ENCODE measurements around the gene MGA. TPM values are rescaled to one million over a fixed set of nuclear protein-coding genes. Genes with fewer than 3 reads are reported as not detected.

MGA gene
- total and polyA plus RNA-seq, 2 experiments from 2014 or later: 10.9 to 39.6 TPM

- H3K36me3 ChIP-seq (replicated peaks; ENCODE audit: insufficient read depth, low read depth): no peaks in the 10 kb centered on the region
- WGBS (ENCODE audit: low lambda C conversion rate, missing lambda C conversion rate): 74% methylated on average over 3 of the region's 3 CpGs
- H3K4me2 ChIP-seq: no peak overlapping the region
Observed at GRCh38 chr15:41653760-41654159, 6.4 kb upstream of the MGA start.

DNA sequence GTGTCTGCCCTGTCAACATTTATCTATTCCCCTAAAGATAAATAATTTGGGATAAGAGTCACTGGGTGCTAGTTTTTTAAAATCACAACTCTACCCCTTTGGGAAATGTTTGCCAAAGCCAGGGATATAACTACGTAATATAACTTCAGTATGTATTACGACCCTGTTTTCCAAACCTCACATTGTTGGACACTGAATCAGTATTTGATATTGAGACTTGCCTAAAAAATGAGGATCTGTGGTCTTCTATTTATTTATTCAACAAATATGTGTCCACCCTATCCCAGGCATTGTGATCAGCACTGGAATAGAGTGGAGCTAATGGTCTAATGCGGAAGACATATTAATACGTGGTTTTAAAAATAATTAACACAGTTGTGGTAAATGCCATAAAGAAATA lies 4.5 kb upstream of the MGA start:
- Histone ChIP-seq H3K79me2 (peaks cover 13% of the 10 kb centered on the region), H3K36me3 (replicated peaks; ENCODE audit: insufficient read depth, low read depth) (no peaks in the 10 kb centered on the region), H3K9me3 (ENCODE audit: low read depth) (no peaks in the 10 kb centered on the region), H2AFZ (no peak overlapping the region), H3K4me3 (no peak overlapping the region), H3K27me3 (no peaks in the 10 kb centered on the region), H4K20me1 (ENCODE audit: insufficient read depth, poor library complexity, severe bottlenecking) (no peaks in the 10 kb centered on the region), H3K4me1 (ENCODE audit: insufficient read depth) (no peaks in the 10 kb centered on the region), H3K4me2 (no peak overlapping the region), H3K9me2 (replicated peaks; ENCODE audit: insufficient read depth) (no peaks in the 10 kb centered on the region), H3K27ac (no peak overlapping the region)
- TF ChIP-seq, protein P1, sequence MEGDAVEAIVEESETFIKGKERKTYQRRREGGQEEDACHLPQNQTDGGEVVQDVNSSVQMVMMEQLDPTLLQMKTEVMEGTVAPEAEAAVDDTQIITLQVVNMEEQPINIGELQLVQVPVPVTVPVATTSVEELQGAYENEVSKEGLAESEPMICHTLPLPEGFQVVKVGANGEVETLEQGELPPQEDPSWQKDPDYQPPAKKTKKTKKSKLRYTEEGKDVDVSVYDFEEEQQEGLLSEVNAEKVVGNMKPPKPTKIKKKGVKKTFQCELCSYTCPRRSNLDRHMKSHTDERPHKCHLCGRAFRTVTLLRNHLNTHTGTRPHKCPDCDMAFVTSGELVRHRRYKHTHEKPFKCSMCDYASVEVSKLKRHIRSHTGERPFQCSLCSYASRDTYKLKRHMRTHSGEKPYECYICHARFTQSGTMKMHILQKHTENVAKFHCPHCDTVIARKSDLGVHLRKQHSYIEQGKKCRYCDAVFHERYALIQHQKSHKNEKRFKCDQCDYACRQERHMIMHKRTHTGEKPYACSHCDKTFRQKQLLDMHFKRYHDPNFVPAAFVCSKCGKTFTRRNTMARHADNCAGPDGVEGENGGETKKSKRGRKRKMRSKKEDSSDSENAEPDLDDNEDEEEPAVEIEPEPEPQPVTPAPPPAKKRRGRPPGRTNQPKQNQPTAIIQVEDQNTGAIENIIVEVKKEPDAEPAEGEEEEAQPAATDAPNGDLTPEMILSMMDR (IDR thresholded peaks at IDR 0.05; ENCODE audit: poor library complexity): no peak
- TF ChIP-seq EZH2phosphoT487 (IDR thresholded peaks at IDR 0.05; ENCODE audit: low read depth, severe bottlenecking, unreplicated experiment): no peak
- no peak for DNase-seq (ENCODE audit: low spot score)
- 97% methylated on average over 4 of the region's 4 CpGs for WGBS (ENCODE audit: low lambda C conversion rate, missing lambda C conversion rate)

More at GRCh38 chr15:41653760-41654159, 6.4 kb upstream of the MGA start:
- Histone ChIP-seq H3K4me3 (no peak overlapping the region), H3K9me2 (replicated peaks; ENCODE audit: insufficient read depth) (no peaks in the 10 kb centered on the region), H3K27me3 (no peaks in the 10 kb centered on the region), H3K4me1 (ENCODE audit: insufficient read depth) (no peaks in the 10 kb centered on the region), H3K27ac (no peak overlapping the region), H2AFZ (no peak overlapping the region), H3K79me2 (peaks cover 21% of the 10 kb centered on the region), H3K9me3 (ENCODE audit: low read depth) (no peaks in the 10 kb centered on the region), H4K20me1 (ENCODE audit: insufficient read depth, poor library complexity, severe bottlenecking) (no peaks in the 10 kb centered on the region)
- no peak for DNase-seq (ENCODE audit: low spot score)
- TF ChIP-seq EZH2phosphoT487 (IDR thresholded peaks at IDR 0.05; ENCODE audit: low read depth, severe bottlenecking, unreplicated experiment): no peak
- TF ChIP-seq, protein P1 (IDR thresholded peaks at IDR 0.05; ENCODE audit: poor library complexity): no peak
- no peak for TF ChIP-seq EZH2 (IDR thresholded peaks at IDR 0.05; ENCODE audit: borderline replicate concordance)

DNA sequence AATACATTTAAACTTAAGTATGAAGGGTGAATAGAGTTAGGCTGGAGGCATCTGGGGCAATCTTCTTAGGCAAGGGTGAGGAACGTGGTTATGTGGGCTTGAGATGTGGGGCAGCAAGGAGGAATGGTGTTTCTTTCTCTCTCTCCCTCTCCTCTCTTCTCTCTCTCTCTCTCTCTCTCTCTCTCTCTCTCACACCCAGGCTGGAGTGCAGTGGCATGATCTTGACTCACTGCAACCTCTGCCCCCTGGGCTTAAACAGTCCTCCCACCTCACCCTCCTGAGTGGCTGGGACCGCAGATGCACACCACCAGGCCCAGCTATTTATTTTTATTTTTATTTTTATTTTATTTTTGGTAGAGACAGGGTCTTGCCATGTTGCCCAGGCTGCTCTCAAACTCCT lies 4.0 kb upstream of the MGA start:
- Histone ChIP-seq H3K4me1 (ENCODE audit: insufficient read depth) (no peaks in the 10 kb centered on the region), H3K4me2 (no peak overlapping the region), H3K9me2 (replicated peaks; ENCODE audit: insufficient read depth) (no peaks in the 10 kb centered on the region), H3K79me2 (peaks cover 18% of the 10 kb centered on the region), H3K27me3 (no peaks in the 10 kb centered on the region), H3K9me3 (ENCODE audit: low read depth) (no peaks in the 10 kb centered on the region), H2AFZ (no peak overlapping the region), H3K36me3 (replicated peaks; ENCODE audit: insufficient read depth, low read depth) (no peaks in the 10 kb centered on the region), H4K20me1 (ENCODE audit: insufficient read depth, poor library complexity, severe bottlenecking) (no peaks in the 10 kb centered on the region), H3K27ac (no peak overlapping the region), H3K4me3 (no peak overlapping the region)
- TF ChIP-seq EZH2 (IDR thresholded peaks at IDR 0.05; ENCODE audit: borderline replicate concordance): no peak
- TF ChIP-seq, protein P1 (IDR thresholded peaks at IDR 0.05; ENCODE audit: poor library complexity): no peak
- no peak for TF ChIP-seq EZH2phosphoT487 (IDR thresholded peaks at IDR 0.05; ENCODE audit: low read depth, severe bottlenecking, unreplicated experiment)
- 83% methylated on average over 2 of the region's 2 CpGs for WGBS (ENCODE audit: low lambda C conversion rate, missing lambda C conversion rate)
- peak; percentile 18 for DNase-seq (ENCODE audit: low spot score)

DNA sequence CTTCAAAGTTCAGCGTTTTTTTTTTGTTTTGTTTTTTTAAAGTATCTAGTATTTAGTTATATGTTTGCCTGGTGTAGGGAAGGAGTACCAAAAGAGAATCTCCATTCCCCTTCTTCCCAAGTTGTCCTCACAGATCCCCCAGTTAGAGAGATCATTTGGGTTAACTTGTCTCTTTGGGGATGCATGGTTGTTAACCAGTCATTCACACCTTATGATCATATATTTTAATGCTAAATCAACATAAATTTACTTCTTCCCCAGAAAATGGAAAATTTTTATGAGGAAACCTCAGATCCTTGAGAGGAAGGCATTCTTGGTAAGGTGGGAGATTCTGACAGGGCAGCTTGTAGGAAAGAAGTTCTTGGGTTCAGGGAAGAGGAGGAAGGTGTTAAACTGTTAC lies 1.5 kb upstream of the MGA start:
- no peak for TF ChIP-seq EZH2phosphoT487 (IDR thresholded peaks at IDR 0.05; ENCODE audit: low read depth, severe bottlenecking, unreplicated experiment)
- no peak for TF ChIP-seq EZH2 (IDR thresholded peaks at IDR 0.05; ENCODE audit: borderline replicate concordance)
- TF ChIP-seq, protein P1 (IDR thresholded peaks at IDR 0.05; ENCODE audit: poor library complexity): no peak
- Histone ChIP-seq H3K27me3 (no peaks in the 10 kb centered on the region), H3K27ac (no peak overlapping the region), H3K4me1 (ENCODE audit: insufficient read depth) (peaks cover 11% of the 10 kb centered on the region), H3K4me3 (no peak overlapping the region), H3K79me2 (peaks cover 43% of the 10 kb centered on the region), H3K9me3 (ENCODE audit: low read depth) (no peaks in the 10 kb centered on the region), H2AFZ (no peak overlapping the region), H3K9me2 (replicated peaks; ENCODE audit: insufficient read depth) (no peaks in the 10 kb centered on the region), H4K20me1 (ENCODE audit: insufficient read depth, poor library complexity, severe bottlenecking) (peaks cover 19% of the 10 kb centered on the region), H3K4me2 (no peak overlapping the region), H3K36me3 (replicated peaks; ENCODE audit: insufficient read depth, low read depth) (no peaks in the 10 kb centered on the region)
- WGBS (ENCODE audit: low lambda C conversion rate, missing lambda C conversion rate): 71% methylated on average over 1 of the region's 1 CpG
- no peak for DNase-seq (ENCODE audit: low spot score)

Measured in hepatocyte (in vitro differentiated cells).